ENCODE measurements around the gene ADGRG6.

Gene ADGRG6

DNA sequence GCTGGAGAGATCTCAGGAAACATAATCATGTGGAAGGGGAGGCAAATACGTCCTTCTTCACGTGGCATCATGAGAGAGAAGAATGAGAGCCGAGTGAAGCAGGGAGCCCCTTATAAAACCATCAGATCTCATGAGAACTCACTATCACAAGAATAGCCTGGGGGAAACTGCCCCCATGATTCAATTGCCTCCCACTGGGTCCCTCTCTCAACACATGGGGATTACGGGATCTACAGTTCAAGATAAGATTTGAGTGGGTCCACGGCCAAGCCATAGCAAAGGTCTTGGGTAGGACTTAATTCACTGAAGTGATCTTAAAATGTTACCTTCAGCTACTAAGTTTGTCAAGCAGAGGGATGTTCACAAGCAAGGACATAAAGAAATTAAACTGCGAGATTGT, 162.2 kb downstream of the ADGRG6 start:
- peaks cover 8% of the 10 kb centered on the region for H3K36me3 Mint-ChIP-seq
- no peaks in the 10 kb centered on the region for H3K27me3 Mint-ChIP-seq
- H3K27ac Mint-ChIP-seq, result no peak overlapping the region
- peaks cover 18% of the 10 kb centered on the region for H3K9me3 Mint-ChIP-seq
- no peak overlapping the region for H3K4me3 Mint-ChIP-seq
- H3K4me1 Mint-ChIP-seq, result no peaks in the 10 kb centered on the region

- Mint-ChIP-seq H3K36me3 (no peaks in the 10 kb centered on the region), H3K9me3 (no peaks in the 10 kb centered on the region), H3K27ac (no peak overlapping the region), H3K4me3 (no peak overlapping the region), H3K4me1 (no peaks in the 10 kb centered on the region), H3K27me3 (no peaks in the 10 kb centered on the region)
Measured at GRCh38 chr6:142469220-142469619, 167.4 kb downstream of the ADGRG6 start.

DNA sequence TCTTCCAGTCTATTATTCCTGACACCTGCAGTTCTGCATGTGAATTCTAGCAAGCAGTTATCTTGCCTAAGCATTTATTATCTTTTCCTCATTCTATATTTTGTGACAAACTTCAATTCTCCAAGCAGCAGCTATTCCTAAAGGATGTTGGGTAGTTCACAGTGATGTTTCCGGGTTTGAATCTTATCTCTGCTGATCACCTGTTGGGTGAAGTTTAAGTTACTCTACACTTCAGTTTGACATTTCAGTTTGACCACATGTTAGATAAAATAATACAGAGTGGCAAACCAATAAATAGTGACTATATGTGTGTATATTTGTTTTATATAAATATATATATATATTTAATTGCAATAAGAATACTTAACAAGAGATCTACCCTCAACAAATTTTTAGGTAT, 168.6 kb downstream of the ADGRG6 start:
- no peaks in the 10 kb centered on the region for H3K9me3 Mint-ChIP-seq
- H3K27me3 Mint-ChIP-seq, result no peaks in the 10 kb centered on the region
- no peak overlapping the region for H3K27ac Mint-ChIP-seq
- peaks cover 7% of the 10 kb centered on the region for H3K4me1 Mint-ChIP-seq
- H3K4me3 Mint-ChIP-seq, result no peak overlapping the region
- H3K36me3 Mint-ChIP-seq, result no peaks in the 10 kb centered on the region

GRCh38 chr6:142474531-142475289, 172.9 kb downstream of the ADGRG6 start:
- Mint-ChIP-seq H3K36me3 (no peaks in the 10 kb centered on the region), H3K9me3 (no peaks in the 10 kb centered on the region), H3K27me3 (no peaks in the 10 kb centered on the region), H3K4me3 (no peak overlapping the region), H3K27ac (no peak overlapping the region), H3K4me1 (peaks cover 14% of the 10 kb centered on the region)

DNA sequence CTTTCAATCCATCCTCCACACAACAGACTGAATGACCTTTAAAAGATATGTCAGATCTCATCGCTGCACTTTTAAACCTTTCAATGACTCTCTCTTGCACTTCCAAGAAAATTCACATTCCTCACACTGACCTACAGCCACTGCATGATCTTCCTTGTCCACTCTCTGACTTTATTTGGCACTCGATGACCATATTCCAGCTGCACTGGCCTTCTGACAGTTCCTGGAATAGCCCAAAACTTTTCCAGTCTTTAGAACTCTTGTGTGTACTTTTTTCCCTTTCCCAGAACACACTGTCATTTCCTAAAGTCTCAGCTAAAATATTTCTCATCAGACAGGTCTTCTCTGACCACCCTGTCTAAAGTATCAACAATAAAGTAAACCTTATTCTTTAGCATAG, 174.6 kb downstream of the ADGRG6 start:
- Mint-ChIP-seq H3K4me1 (peaks cover 14% of the 10 kb centered on the region), H3K27ac (no peak overlapping the region), H3K27me3 (no peaks in the 10 kb centered on the region)

GRCh38 chr6:142478117-142478516, 176.3 kb downstream of the ADGRG6 start:
- Mint-ChIP-seq H3K4me1 (peaks cover 14% of the 10 kb centered on the region), H3K36me3 (no peaks in the 10 kb centered on the region), H3K4me3 (no peak overlapping the region), H3K27me3 (no peaks in the 10 kb centered on the region), H3K27ac (no peak overlapping the region), H3K9me3 (no peaks in the 10 kb centered on the region)

More for the DNA sequence above, 174.6 kb downstream of the ADGRG6 start:
- no peaks in the 10 kb centered on the region for H3K9me3 Mint-ChIP-seq
- H3K36me3 Mint-ChIP-seq, result no peaks in the 10 kb centered on the region
- H3K4me3 Mint-ChIP-seq, result no peak overlapping the region

GRCh38 chr6:142481466-142481865, 179.7 kb downstream of the ADGRG6 start:
- H3K27ac Mint-ChIP-seq, result no peak overlapping the region
- H3K27me3 Mint-ChIP-seq, result no peaks in the 10 kb centered on the region
- H3K4me1 Mint-ChIP-seq, result peaks cover 7% of the 10 kb centered on the region
- H3K36me3 Mint-ChIP-seq, result peaks cover 2% of the 10 kb centered on the region
- H3K9me3 Mint-ChIP-seq, result no peaks in the 10 kb centered on the region
- H3K4me3 Mint-ChIP-seq, result no peak overlapping the region

- H3K9me3 Mint-ChIP-seq, result no peaks in the 10 kb centered on the region
- no peak overlapping the region for H3K27ac Mint-ChIP-seq
- peaks cover 7% of the 10 kb centered on the region for H3K4me1 Mint-ChIP-seq
- peaks cover 2% of the 10 kb centered on the region for H3K36me3 Mint-ChIP-seq
- no peak overlapping the region for H3K4me3 Mint-ChIP-seq
- no peaks in the 10 kb centered on the region for H3K27me3 Mint-ChIP-seq
Measured at GRCh38 chr6:142482249-142482648, 180.4 kb downstream of the ADGRG6 start.

DNA sequence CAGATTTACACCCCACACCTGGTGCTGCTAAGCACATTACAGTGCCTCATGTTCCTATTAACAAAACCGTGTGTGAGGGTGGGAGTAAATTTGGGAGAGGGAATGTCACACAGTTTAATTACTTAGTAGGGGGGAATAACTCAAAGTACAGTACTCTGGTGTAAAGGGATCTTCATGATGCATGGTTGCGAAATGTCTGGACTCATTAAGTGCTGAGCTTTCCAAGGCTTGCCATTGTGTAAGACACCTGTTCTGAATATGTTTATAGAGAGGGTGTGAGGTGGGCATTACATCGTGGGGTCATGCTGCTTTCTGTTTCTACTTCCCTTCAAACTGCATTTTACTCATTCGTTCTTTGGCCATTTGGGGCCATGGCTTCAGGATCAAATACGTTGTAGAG, 181.2 kb downstream of the ADGRG6 start:
- no peaks in the 10 kb centered on the region for H3K9me3 Mint-ChIP-seq
- peaks cover 4% of the 10 kb centered on the region for H3K4me1 Mint-ChIP-seq
- H3K27me3 Mint-ChIP-seq, result no peaks in the 10 kb centered on the region
- peaks cover 2% of the 10 kb centered on the region for H3K36me3 Mint-ChIP-seq
- no peak overlapping the region for H3K4me3 Mint-ChIP-seq
- no peak overlapping the region for H3K27ac Mint-ChIP-seq

DNA sequence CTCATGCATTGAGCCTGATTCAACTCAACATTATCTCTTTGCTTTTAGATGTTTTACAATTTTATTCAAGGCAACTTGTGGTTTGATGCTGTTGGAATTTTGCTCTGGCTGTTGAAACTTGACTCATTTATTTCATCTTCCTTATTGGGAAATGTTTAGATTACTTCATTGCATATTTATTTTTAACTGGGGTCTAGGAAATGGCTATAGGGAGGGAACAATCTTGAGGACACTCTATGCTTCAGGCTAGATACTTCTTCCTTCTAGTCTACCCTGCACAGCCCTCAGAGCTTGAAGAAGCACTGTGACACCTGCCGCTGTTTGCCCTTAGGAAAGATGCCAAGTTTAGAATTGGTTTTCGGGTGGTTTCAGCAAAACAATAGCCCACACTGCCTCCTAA, 183.4 kb downstream of the ADGRG6 start:
- Mint-ChIP-seq H3K4me3 (no peak overlapping the region), H3K27ac (no peak overlapping the region), H3K27me3 (no peaks in the 10 kb centered on the region), H3K4me1 (peaks cover 8% of the 10 kb centered on the region), H3K9me3 (peaks cover under 1% of the 10 kb centered on the region), H3K36me3 (peaks cover 2% of the 10 kb centered on the region)

- H3K9me3 Mint-ChIP-seq, result peaks cover 4% of the 10 kb centered on the region
- no peak overlapping the region for H3K4me3 Mint-ChIP-seq
- peaks cover 12% of the 10 kb centered on the region for H3K4me1 Mint-ChIP-seq
- H3K27me3 Mint-ChIP-seq, result no peaks in the 10 kb centered on the region
- no peaks in the 10 kb centered on the region for H3K36me3 Mint-ChIP-seq
- peak overlapping the region; percentile 36 for H3K27ac Mint-ChIP-seq
Measured at GRCh38 chr6:142489722-142490610, 188.2 kb downstream of the ADGRG6 start.
